OCI-LY1 (cell line): ENCODE measurements around the gene PLPP1.
"Not testable (repeated sequence)": the region's sequence is repeated elsewhere in the genome, so short reads cannot be mapped to it uniquely, and the experiment has no call there.

ENCODE experiments used
- H2AFZ ChIP-seq: fragments of 200-600 bp; sonication (generic), shearing (Covaris generic); 2 replicates; pipeline ENCODE4 v1.6.0; 2014; ENCODE audit warnings: antibody characterized with exemption, mild to moderate bottlenecking, low read length
- H3F3A ChIP-seq: fragments of 200-600 bp; sonication (generic), shearing (Covaris generic); 2 replicates; pipeline ENCODE4 v1.6.0; 2014; ENCODE audit warnings: mild to moderate bottlenecking, antibody characterized with exemption, low read length, moderate library complexity; ENCODE audit not compliant: insufficient read depth
- H3K27ac ChIP-seq: fragments of 200-600 bp; sonication (generic); 2 replicates; pipeline ENCODE4 v1.5.1; 2014; ENCODE audit warnings: low read length, mixed run types, mild to moderate bottlenecking, low read depth; ENCODE audit not compliant: poor library complexity, severe bottlenecking
- H3K27me3 ChIP-seq: fragments of 200-600 bp; sonication (generic); 2 replicates; pipeline ENCODE4 v1.6.0; 2014; ENCODE audit warnings: antibody characterized with exemption, mild to moderate bottlenecking, low read length, moderate library complexity; ENCODE audit not compliant: insufficient read depth
- H3K36me3 ChIP-seq: fragments of 200-600 bp; sonication (generic); 2 replicates; pipeline ENCODE4 v1.6.1; 2014; ENCODE audit warnings: mild to moderate bottlenecking, antibody characterized with exemption, low read length, moderate library complexity, mixed read lengths; ENCODE audit not compliant: insufficient read depth
- H3K4me1 ChIP-seq: fragments of 200-600 bp; sonication (generic); 2 replicates; pipeline ENCODE4 v1.5.1; 2014; ENCODE audit warnings: mild to moderate bottlenecking, low read length, moderate library complexity; ENCODE audit not compliant: insufficient read depth, severe bottlenecking
- H3K4me2 ChIP-seq: fragments of 200-600 bp; sonication (generic), shearing (Covaris generic); 2 replicates; pipeline ENCODE4 v1.6.1; 2014; ENCODE audit warnings: low read length
- H3K4me3 ChIP-seq: fragments of 200-600 bp; sonication (generic); 2 replicates; pipeline ENCODE4 v1.5.1; 2014; ENCODE audit warnings: low read length, low read depth, mild to moderate bottlenecking, mixed read lengths; ENCODE audit not compliant: poor library complexity, severe bottlenecking
- H3K79me2 ChIP-seq: fragments of 200-600 bp; shearing (Covaris generic); 2 replicates; pipeline ENCODE4 v1.6.1; 2016; ENCODE audit warnings: mixed run types, low read length, mixed read lengths; ENCODE audit not compliant: insufficient read depth
- H3K9ac ChIP-seq: fragments of 200-600 bp; sonication (generic), shearing (Covaris generic); 2 replicates; pipeline ENCODE4 v1.6.1; 2014; ENCODE audit warnings: mild to moderate bottlenecking, low read length, mixed read lengths
- H3K9me2 ChIP-seq: fragments of 200-600 bp; sonication (generic), shearing (Covaris generic); 2 replicates; pipeline ENCODE4 v1.6.1; 2014; ENCODE audit warnings: low read depth, mild to moderate bottlenecking, low read length, mixed read lengths
- H3K9me3 ChIP-seq: fragments of 200-600 bp; shearing (Covaris generic); 2 replicates; pipeline ENCODE4 v1.6.1; 2014; ENCODE audit warnings: low read length, mixed read lengths
- H4K20me1 ChIP-seq: fragments of 200-600 bp; sonication (generic), shearing (Covaris generic); 2 replicates; pipeline ENCODE4 v1.6.0; 2016; ENCODE audit warnings: mild to moderate bottlenecking, low read length; ENCODE audit not compliant: insufficient read depth
- CTCF ChIP-seq: fragments of 200-600 bp; sonication (generic), shearing (Covaris generic); IDR thresholded peaks from 2 replicates; pipeline ENCODE4 v1.5.1; 2017; ENCODE audit warnings: mild to moderate bottlenecking, antibody characterized with exemption, low read length, moderate library complexity, mixed read lengths
- EZH2 ChIP-seq: fragments of 200-600 bp; sonication (generic), shearing (Covaris generic); IDR thresholded peaks from 2 replicates; pipeline ENCODE4 v1.8.0; 2017; ENCODE audit warnings: borderline replicate concordance, mixed run types, mild to moderate bottlenecking, antibody characterized with exemption, low read length, moderate library complexity, mixed read lengths

Gene PLPP1

GRCh38 chr5:55509097-55509496, 25.7 kb downstream of the PLPP1 start:
- H3K79me2 ChIP-seq: no peaks in the 10 kb centered on the region
- no peaks in the 10 kb centered on the region for H3K36me3 ChIP-seq
- TF ChIP-seq CTCF (no peak), EZH2 (no peak)
- H3K4me3 ChIP-seq: no peak overlapping the region
- no peaks in the 10 kb centered on the region for H3K9me3 ChIP-seq
- H3K4me2 ChIP-seq: no peak overlapping the region
- no peak overlapping the region for H3K9ac ChIP-seq
- H4K20me1 ChIP-seq: no peaks in the 10 kb centered on the region; the same call in 1 of the 2 replicates
- no peak overlapping the region for H3K27ac ChIP-seq
- H3K4me1 ChIP-seq: no peaks in the 10 kb centered on the region
- H3F3A ChIP-seq: no peaks in the 10 kb centered on the region
- H3K9me2 ChIP-seq: no peaks in the 10 kb centered on the region
- no peak overlapping the region for H2AFZ ChIP-seq
- H3K27me3 ChIP-seq: no peaks in the 10 kb centered on the region

- Histone ChIP-seq H3K27ac (no peak overlapping the region), H3K27me3 (no peaks in the 10 kb centered on the region), H3K4me3 (no peak overlapping the region), H3K4me1 (no peaks in the 10 kb centered on the region), H3K9me2 (no peaks in the 10 kb centered on the region), H3K9me3 (no peaks in the 10 kb centered on the region), H3K4me2 (no peak overlapping the region), H4K20me1 (no peaks in the 10 kb centered on the region; the same call in 1 of the 2 replicates), H3F3A (no peaks in the 10 kb centered on the region), H2AFZ (no peak overlapping the region), H3K79me2 (no peaks in the 10 kb centered on the region), H3K36me3 (no peaks in the 10 kb centered on the region), H3K9ac (no peak overlapping the region)
- TF ChIP-seq EZH2: no peak
- no peak for TF ChIP-seq CTCF
Measured at GRCh38 chr5:55507574-55507973, 27.2 kb downstream of the PLPP1 start.

- not testable (repeated sequence) for H3K9me2 ChIP-seq, H4K20me1 ChIP-seq, H3K9ac ChIP-seq, H3K79me2 ChIP-seq, H3K36me3 ChIP-seq, H2AFZ ChIP-seq, H3K9me3 ChIP-seq, H3F3A ChIP-seq, H3K4me1 ChIP-seq, H3K27me3 ChIP-seq, H3K4me2 ChIP-seq, H3K4me3 ChIP-seq, H3K27ac ChIP-seq
Measured at GRCh38 chr5:55505711-55506110, 29.1 kb downstream of the PLPP1 start.

GRCh38 chr5:55503917-55504316, 30.8 kb downstream of the PLPP1 start:
- not testable (repeated sequence) for H3K36me3 ChIP-seq, H3K9me2 ChIP-seq, H3K4me3 ChIP-seq, H3K79me2 ChIP-seq, H3F3A ChIP-seq, H2AFZ ChIP-seq, H3K9me3 ChIP-seq, H3K27me3 ChIP-seq, H3K4me1 ChIP-seq, H3K9ac ChIP-seq, H3K4me2 ChIP-seq, H3K27ac ChIP-seq, H4K20me1 ChIP-seq
